SK-N-MC (cell line): ENCODE data around the gene WNT3.

ENCODE experiments used
- EZH2 ChIP-seq: fragments of 200-600 bp; sonication (generic); IDR thresholded peaks from one replicate; pipeline ENCODE4 v1.6.1; 2017; ENCODE audit warnings: antibody characterized with exemption
- FOXP2 ChIP-seq: optimal IDR thresholded peaks from 2 replicates; pipeline ENCODE3; 2011; ENCODE audit warnings: mild to moderate bottlenecking, moderate library complexity; ENCODE audit not compliant: insufficient read depth; ENCODE audit errors: extremely low read length, control extremely low read depth
- POLR2AphosphoS5 ChIP-seq: IDR thresholded peaks from 2 replicates; pipeline ENCODE4 v1.6.1; 2012; ENCODE audit warnings: mild to moderate bottlenecking, low read depth, low read length, borderline replicate concordance

DNA sequence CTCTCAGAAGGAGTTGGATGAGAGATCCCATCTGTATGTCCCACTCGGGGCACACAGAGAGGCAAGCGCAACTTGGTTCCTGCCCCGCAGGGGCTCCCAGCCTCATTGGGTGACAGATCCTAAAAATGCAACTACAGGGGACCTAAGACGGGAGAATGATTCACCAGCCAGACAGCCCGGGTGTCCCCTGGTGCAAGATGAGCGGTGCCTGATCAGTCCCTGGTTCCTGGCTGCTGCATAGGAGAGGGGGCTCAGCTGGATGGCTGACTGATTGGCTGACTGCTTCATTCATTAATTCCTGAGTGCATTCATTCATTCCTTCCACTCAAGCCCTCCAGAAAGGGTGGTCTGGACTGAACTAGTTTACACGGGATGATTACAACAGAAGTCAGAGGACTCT, 22.0 kb downstream of the WNT3 start:
- TF ChIP-seq POLR2AphosphoS5 (no peak), EZH2 (no peak), FOXP2 (no peak)
